ENCODE results near the gene MYL11.

MYL11 gene

DNA sequence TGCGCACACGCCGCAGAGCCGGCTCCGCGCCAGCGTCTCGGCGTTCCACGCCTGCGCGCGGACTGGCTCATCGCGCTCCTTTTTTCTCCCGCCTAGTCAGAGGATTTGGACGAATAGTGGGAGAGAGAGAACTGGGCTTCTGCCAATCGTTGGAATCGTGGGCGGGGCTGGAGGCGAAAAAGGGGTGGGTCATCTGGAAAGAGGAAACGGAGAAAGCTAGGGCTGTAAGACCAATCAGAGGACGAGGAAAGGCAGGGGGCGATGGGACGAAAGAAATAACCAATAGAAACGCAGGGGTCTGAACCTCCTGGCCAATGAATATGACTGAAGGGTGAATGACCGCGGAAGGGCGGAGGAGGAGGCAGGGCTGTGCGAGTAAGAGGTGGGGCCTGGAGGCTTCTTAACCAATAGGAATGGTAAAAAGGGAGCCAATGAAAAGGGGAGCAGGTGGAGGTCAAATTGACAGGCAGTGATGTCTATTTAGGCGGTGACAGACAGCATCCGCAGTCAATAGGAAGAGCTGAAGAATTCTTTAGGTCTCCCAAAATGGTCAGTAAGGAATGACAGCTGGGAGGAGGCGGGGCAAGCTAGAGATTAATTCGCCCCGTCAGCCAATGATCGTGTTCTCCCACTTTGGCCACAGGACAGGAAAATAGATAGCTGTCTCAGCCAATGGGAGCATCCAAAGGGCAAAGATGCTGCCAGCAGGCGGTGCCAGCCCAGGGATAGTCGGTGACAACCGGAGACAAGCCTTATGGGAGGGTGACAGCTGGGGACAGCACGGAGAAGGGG is 4.0 kb upstream of the MYL11 start, which contains the start of gene TBC1D10B:
TSS of gene TBC1D10B (minus strand) at position 39 of the 792 bp plus-strand sequence. CDS start 311 bp downstream, outside the sequence.
- DNase-seq (ENCODE audit: low read depth in 2 of 2) = peak; percentile 96 to 97

DNA sequence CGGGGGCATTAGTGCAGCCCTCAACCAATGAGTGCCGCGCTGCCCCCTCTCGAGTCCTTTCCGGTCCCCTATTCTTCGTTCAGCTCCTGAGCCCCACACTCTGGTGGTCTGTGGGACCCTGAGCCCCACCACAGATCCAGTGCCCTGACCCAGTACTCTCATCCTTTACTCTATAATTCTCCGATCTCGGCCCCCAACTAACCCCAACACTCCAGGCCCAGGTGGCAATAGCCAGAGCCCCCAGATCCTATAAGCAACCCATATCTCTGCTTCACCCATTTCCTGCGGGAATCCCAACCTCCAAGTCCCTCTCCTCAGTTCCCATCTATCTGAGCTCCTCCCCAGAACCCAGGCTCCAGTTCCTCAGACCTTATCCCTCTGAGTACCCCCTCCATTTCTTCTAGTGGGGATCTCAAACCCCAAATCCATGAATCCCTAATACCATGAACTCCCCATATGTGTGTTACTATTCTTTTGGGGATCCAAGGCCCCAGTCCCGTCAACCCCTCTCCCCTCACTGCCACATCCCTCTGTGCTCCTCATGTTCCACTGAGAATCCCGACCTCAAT is 3.3 kb upstream of the MYL11 start:
- no peak for DNase-seq (ENCODE audit: low read depth in 2 of 2)

DNA sequence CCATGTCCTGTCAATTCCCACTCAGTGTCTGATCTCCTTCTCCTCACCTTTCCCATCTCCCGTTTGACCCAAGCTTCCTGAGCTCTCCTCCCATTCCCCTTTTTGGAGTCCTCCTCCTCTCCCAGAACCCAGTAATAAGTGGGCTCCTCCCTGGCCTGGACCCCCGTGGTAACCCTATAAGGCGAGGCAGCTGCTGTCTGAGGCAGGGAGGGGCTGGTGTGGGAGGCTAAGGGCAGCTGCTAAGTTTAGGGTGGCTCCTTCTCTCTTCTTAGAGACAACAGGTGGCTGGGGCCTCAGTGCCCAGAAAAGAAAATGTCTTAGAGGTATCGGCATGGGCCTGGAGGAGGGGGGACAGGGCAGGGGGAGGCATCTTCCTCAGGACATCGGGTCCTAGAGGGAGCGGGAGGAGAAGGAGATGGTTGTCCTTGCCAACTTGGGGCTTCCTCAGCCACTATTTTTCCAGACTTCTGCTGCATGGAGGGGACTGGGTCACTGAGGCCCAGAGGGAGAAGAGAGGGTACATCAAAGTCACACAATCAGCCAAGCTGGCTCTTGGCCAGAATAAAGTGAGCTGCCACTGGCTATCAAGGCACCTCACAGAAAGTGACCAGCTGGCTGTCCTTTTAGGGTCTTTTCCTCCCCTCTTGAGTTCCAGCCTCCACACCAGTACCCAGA is 2.4 kb upstream of the MYL11 start:
- DNase-seq (ENCODE audit: low read depth in 2 of 2) = no peak

DNA sequence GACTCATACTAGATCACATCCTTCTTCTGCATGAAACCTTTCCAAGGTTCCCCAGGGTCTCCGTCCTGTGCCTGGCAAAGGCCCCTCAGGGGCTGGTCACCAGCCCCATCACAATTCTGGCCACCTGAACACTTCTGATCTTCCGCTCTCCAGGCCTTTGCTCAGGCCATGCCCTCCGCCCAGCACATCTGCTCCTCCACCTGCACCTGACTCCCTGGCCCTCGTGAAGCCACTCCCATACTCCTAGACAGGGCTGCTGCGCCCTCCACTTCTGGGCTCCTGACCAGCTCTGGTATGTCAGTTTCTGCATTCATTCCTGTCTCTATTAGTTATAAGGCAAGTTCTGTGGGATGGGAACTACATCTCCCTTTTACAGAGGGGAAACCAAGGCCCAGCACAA is 1.9 kb upstream of the MYL11 start:
- no peak for DNase-seq (ENCODE audit: low read depth in 2 of 2)

DNA sequence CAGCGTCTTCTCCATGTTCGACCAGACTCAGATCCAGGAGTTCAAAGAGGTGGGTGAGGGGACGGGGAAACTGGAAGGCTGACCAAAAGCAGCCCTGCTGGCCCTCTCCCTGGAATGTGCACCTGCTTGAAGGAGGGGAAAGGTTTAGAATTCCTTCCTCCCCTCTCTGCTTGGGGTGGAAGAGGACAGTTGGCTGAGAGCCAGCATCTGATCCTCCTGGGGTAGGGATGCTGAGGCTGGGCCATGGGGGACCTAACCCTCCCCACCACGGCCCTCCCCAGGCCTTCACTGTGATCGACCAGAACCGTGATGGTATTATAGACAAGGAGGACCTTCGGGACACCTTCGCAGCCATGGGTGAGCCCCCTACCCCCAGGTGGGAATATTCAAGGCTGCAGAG is 1.3 kb downstream of the MYL11 start:
- no peak for DNase-seq (ENCODE audit: low read depth in 2 of 2)

DNA sequence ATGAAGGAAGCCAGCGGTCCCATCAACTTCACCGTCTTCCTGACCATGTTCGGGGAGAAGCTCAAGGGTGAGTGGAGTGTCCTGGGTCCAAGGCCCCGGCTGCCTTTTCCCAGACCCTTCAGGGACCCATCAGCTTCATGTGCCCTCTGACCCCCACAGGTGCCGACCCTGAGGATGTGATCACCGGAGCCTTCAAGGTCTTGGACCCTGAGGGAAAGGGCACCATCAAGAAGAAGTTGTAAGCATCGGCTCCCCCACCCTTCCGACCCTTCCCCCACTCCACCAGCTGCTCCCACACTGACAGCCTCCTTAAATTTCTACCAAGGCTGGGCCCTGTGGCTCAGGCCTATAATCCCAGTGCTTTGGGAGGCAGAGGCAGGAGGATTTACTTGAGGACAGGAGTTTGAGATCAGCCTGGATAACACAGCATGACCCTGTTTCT is 1.9 kb downstream of the MYL11 start:
- DNase-seq (ENCODE audit: low read depth in 2 of 2) = no peak

DNA sequence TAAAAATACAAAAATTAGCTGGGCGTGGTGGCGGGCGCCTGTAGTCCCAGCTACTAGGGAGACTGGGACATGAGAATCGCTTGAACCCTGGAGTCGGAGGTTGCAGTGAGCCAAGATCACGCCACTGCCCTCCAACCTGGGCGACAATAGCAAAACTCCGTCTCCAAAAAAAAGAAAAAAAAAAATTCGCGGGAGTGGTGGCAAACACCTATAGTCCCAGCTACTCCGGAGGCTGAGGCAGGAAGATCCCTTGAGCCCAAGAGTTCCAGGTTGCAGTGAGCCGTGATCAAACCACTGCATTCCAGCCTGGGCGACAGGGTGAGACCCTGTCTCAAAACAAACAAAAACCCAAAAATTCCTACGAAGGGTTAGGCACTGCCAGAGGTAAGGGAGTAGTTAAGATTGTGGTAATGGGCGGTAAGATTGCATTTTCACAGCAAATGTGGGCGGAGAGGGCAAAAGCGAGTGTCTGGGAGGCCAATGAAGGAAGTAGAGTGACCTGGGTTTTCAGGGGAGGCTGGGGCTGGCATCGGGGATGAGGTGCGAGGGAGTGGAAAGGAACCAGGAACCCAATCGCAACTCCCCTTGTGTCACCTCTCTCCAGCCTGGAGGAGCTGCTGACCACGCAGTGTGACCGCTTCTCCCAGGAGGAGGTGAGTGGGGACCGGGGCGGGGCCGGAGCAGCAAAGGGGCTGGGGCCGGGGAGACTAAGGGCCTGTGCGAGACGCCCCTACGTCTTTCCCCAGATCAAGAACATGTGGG is 2.6 kb downstream of the MYL11 start:
- no peak for DNase-seq (ENCODE audit: low read depth in 2 of 2)

DNA sequence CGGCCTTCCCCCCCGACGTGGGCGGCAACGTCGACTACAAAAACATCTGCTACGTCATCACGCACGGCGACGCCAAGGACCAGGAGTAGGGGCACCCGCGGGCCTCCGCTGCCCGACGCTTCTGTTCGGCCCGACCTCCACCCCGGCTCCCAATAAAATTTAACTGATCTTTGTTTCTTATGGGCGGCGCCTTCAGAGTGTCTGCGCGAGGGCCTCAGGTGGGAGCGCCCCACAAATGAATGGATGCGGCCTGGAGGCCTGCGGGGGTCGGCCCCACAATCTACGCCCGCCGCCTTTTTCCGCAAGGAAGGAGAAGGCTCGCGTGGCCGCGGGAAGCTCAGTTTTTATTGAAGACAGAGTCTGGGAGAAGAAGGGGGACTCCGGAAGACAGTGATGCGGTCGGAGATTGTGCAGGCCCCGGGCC is 3.2 kb downstream of the MYL11 start:
- DNase-seq (ENCODE audit: low read depth in 2 of 2) = peak; percentile 77 to 78

DNA sequence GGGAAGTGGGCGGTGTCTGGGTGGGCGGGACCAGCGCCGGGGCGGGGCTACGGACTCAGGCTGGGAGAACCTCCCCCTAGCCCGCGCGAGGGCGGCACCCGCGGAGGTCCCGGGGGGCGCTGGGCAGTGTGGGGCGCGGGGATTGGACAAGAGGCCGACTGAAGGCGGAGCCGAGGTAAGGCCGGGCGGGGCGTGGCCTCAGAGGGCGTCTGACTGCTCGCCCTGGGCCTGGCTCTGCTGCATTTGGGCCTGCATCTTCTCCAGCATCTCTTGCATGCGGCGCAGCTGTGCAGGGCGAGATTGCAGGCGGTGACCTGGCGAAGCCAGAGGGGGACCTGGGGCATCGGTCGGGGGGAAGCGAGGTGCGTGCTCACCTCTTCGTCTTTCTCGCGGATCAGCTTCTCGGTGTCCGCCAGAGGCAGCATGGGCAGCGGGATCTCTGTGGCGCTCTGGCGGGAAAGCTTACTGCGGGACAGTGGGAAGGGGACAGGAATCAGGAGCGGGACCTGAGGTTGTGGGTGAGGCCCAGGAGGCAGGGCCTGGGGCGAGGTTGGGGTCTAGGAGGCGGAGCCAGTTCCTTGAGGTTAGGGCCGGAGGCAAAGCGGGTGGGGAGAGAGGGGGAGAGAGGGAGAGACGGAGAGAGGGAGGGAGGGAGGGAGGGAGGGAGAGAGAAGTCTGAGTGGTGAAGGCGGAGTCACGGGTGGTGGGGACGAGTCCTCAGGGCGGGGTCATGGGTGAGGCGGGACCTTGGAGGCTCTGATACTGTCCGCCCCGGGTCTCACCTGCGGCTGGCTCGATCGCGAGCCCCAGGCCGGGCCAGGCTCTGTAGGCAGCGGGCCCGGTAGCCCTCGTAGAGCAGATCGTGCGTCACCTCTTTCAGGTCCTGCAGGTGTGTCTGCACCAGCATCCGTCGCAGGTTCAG is 3.9 kb downstream of the MYL11 start:
- peak; percentile 99 to 100 for DNase-seq (ENCODE audit: low read depth in 2 of 2)

DNA sequence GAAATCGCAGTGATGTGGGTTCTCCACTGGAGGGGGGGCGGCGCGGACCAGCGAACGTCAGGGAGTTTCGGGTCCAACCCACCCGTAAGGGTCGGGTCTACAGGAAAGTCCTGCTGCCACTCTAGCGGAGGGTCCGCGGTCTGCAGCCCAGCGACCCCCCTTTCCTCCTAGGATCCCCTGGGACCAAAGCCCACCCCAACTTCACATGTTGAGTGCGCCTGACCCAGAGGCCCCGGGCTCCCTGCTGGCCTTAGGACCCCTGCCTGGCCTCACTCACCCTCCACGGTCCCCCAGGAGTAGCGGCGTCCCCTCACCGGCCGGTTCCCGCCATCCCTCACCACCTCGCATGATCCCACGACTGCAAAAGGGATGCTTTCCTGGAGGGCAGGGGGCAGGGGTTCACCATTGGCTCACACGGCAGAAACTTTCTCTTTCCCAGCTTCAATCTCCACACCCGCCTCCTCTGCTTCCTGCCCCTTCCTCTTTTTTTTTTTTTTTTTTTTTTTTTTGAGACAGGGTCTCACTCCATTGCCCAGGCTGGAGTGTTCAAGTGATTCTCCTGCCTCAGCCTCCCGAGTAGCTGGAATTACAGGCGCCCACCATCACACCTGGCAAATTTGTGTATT is 4.7 kb downstream of the MYL11 start:
- no peak for DNase-seq (ENCODE audit: low read depth in 2 of 2)

DNA sequence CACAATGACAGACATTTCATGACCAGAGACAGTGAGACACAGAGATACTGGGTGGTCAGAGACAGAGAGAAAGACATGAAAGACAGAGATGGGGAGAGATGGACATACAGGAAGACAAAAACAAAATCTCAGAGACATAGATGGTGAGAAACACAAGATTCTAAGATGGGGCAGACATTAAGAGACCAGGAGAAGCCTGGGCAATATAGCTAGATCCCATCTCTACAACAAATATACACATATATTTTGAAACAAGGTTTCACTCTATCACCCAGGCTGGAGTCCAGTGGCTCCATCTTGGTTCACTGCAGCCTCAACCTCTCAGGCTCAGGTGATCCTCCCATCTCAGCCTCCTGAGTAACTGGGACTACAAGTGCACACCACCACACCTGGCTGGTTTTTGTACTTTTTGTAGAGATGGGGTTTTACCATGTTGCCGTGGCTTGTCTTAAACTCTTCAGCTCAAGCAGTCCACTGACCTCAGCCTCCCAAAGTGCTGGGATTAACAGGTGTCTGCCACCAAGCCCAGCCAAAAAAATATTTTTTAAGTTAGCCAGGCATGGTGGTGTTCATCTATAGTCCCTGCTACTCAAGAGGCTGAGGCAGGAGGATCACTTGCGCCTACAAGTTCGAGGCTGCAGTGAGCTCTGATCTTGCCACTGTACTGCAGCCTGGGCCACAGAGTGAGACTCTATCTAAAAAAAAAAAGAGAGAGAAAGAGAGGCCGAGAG is 5.6 kb downstream of the MYL11 start:
- DNase-seq (ENCODE audit: low read depth in 2 of 2) = no peak

DNA sequence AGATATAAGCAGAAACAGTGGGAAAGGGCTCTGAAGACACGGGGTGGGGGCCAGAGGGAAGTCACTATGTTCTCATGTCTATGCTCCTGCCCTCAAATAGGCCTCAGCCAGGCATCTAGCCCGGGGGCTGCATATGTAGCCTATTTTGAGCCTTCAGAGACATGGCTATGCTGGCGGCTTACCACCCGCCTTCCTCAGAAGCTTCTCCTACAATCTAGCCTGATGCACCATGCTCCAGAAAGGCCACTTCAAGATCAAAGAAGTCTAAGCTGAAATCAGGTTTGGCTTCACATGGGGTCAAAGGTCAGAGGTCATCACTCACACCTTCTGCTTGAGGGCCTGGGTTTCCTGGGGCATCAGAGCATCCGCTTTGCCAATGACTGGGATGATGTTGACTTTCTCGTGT is 6.2 kb downstream of the MYL11 start:
- DNase-seq (ENCODE audit: low read depth in 2 of 2) = no peak

DNA sequence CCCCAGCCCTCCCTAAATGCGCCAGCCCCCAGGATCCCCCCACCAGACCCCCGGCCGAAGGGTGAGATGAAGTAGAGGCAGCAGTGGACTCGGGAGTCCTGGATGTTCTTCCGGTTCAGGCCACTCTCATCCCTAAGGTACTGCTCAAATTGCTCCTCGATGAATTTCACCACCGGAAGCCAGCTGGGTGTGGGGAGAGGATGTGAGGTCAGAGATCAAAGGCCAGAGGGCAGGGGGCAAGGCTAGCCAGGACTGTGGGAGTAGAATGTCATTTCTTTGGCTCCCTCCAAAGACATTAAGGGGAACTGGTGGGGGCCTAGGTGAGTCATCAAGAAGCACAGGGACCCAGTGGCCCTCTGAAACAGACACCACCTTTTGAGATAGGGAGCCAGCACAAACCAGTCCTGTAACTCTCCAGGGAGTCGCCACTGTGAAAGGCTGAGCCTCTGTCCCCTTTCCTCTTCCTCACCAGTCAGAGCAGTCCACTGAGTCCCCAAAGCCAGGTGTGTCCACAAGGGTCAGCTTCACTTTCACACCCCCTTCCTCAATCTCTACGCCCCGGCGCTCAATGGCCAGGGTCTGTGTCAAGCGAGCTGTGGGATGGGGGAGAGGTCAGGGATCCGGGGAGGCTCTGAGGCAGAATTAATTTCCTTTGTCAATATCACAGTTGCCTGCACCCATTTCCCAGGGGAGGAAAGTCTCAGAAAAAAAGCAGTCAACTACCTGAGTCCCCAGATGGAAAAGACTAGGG is 6.9 kb downstream of the MYL11 start:
- DNase-seq (ENCODE audit: low read depth in 2 of 2) = no peak

DNA sequence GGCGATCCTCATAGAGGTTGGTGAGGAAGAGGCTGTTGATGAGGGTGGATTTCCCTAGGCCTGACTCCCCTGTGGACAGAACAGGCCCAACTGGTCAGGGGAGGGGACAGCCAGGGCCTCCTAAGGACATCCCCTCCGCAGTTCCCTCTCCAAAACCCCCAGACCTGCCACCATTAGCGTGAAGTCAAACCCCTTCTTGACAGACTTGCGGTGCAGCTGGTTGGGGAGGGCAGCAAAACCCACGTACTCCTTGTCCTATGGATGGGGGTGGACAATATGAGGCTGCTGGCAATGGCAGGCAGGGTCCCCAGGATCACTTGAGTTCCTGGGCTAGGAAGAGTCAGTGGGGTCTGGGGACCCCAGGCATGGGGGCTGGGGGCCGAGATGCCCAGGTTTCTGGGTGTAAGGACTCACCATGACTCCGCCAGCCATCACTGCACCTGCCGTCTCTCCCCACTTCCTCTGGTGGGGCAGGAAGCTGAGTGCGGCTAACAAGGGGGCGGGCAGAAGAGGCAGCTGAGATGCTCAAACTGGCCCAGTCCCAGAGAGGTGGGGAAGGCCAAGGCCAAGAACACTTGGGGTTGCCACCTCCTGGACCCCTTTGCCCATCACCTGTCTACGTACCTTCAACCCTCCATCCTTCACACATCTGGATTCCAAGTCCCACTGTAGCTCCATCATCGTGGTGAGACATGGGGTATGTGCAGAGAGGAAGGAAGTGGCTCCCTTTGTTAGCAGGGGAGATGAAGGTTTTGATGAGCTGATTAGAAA is 7.7 kb downstream of the MYL11 start, which contains the start of gene SEPTIN1:
TSS of gene SEPTIN1 (minus strand) at position 451 of the 771 bp plus-strand sequence. CDS start at position 432, 19 bp downstream.
- peak; percentile 65 to 73 for DNase-seq (ENCODE audit: low read depth in 2 of 2)

DNA sequence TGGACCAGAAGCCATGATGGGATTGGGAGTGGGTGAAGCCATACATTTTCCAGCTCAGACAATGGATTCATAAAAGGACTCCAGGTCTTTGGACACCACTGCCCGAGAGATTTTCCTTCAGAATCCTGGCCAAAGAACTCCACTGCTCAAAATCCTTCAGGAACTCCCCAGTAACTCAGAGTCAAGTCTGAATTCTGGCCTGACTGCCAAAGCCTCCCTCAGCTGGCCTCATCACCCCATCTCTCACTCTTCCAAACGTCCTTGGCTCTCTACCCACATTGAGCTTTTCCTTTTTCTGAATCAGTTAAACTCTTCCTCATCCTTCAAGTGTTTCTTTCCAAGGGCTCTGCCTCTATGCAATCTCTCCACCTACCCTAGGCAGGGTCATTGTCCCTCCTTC is 8.9 kb downstream of the MYL11 start:
- DNase-seq (ENCODE audit: low read depth in 2 of 2) = no peak

DNA sequence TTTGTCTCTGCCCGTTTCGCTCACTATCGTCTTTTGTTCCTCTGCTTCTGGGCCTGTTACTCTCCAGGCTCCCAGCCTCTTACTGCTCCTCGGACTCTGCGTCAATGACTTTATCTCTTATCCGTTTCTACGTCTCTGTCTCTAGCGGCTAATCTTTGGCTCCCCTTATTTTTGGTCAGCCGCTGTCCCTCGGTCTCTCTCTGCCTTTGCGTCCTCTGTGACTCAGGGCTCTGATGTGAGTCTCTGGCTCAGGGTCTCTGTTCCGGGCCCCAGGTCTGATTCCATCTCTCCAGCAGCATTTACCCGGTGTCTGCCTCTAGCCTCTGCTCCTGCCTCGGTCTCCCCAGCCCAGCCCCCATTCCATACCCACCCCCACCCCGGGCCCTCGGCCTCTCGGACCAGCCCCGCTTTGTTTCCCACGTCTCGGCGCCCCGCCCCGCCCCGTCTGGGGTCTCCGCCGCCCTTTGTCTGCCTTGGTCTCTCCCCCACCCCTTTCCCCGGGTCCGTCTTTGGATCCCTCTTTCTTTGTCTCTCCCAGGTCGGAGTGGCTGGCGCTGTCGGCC is 20.1 kb downstream of the MYL11 start:
- no peak for DNase-seq (ENCODE audit: low read depth in 2 of 2)

DNA sequence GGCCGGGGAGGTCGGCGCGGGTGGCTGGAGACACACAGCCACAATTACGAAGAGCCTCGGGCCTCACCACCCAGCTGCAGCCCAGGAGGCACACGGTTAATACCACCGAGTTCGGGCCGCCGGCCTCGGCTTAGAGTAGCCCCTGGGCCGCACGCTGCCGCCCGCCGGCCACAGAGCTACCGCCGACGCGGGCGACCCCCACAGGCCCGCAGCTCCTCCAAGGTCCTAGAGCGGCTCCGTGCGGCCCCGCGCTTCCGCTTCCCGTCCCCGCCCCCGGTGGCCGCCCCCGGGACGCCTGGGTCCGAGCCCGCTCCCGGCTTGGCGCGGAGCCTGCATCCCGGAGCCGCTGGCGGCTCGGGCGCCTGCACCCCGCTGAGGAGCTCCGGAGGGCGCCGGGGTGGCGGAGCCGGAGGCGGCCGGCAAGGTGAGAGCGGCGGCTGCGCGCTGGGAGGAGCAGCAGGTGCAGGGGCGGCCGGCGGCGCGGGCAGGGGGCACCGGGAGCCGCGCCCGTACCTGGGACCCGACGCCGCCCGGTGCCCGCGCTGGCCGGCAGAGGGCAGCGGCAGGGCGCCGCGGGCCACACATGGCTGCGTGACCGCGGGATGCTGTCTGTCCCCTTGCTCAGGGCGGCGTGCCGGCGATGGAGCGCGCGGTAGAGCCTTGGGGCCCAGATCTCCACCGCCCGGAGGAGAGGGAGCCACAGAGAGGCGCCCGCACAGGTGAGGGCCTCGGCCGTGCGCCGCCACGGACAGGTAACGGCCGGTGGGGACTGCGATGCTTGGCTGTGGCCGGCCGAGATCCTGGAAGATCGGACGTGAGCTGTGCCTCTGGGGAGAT is 20.8 kb downstream of the MYL11 start, which contains the start of gene ZNF48:
TSS of gene ZNF48 (plus strand) at position 266 of the 837 bp plus-strand sequence. CDS start at position 641, 375 bp downstream.
- DNase-seq (ENCODE audit: low read depth in 2 of 2) = peak in 1 of 2 donors; percentile 51
